ENCODE results near the gene SLC8A3.

DNA sequence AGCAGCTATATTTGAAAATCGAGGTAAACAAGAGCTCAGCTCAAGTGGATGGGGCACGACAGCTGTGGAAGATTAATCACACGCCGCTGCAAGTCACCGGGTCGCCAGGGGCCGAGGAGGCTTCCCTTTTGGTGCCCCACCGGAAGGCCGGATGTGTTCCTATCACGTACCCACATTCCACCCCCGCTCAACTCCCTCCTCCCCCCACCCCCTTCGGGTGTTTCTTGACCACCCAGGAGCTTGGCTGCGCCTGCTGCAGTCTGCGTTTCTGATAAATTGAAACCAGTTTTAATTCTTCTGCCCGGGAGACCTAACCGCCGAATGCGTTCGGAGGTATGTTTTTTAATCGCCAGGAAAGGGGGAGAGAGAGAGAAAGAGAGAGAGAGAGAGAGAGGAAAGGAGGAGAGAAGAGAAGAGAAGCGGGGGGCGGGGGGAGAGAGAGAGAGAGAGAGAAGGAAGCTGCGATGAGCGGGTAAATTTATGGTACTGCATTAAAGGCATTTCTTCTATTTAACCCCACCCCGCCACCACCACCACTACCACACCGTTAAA, 1.8 kb downstream of the SLC8A3 start:
- TF ChIP-seq, protein P1, sequence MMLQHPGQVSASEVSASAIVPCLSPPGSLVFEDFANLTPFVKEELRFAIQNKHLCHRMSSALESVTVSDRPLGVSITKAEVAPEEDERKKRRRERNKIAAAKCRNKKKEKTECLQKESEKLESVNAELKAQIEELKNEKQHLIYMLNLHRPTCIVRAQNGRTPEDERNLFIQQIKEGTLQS (IDR thresholded peaks at IDR 0.05): no peak
- TF ChIP-seq, protein P2, sequence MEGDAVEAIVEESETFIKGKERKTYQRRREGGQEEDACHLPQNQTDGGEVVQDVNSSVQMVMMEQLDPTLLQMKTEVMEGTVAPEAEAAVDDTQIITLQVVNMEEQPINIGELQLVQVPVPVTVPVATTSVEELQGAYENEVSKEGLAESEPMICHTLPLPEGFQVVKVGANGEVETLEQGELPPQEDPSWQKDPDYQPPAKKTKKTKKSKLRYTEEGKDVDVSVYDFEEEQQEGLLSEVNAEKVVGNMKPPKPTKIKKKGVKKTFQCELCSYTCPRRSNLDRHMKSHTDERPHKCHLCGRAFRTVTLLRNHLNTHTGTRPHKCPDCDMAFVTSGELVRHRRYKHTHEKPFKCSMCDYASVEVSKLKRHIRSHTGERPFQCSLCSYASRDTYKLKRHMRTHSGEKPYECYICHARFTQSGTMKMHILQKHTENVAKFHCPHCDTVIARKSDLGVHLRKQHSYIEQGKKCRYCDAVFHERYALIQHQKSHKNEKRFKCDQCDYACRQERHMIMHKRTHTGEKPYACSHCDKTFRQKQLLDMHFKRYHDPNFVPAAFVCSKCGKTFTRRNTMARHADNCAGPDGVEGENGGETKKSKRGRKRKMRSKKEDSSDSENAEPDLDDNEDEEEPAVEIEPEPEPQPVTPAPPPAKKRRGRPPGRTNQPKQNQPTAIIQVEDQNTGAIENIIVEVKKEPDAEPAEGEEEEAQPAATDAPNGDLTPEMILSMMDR (IDR thresholded peaks at IDR 0.05 in 2 of 3, conservative IDR thresholded peaks at IDR 0.05 in 1 of 3; ENCODE audit: borderline replicate concordance in 1 of 3, insufficient read depth in 1 of 3, low read depth in 2 of 3, low read length in 2 of 3): no peak
